ENCODE data around the gene KIAA0232.
A peak's percentile ranks its signal among the peaks of the same experiment; 100 is the strongest.

KIAA0232 gene

GRCh38 chr4:6891436-6892170 lies 109.1 kb downstream of the KIAA0232 start:
- FAIRE-seq: no peak
- no peak for DNase-seq (ENCODE audit: insufficient read length, low spot score)
- TF ChIP-seq PAX5 (IDR thresholded peaks at IDR 0.05; ENCODE audit: insufficient read depth, low read length, severe bottlenecking) (no peak), TAF1 (IDR thresholded peaks at IDR 0.05; ENCODE audit: low read depth, low read length) (no peak), SPI1 (IDR thresholded peaks at IDR 0.05; ENCODE audit: low read depth, low read length) (no peak), POLR2AphosphoS5 (IDR thresholded peaks at IDR 0.05; ENCODE audit: low read depth, low read length) (no peak), POLR2A (IDR thresholded peaks at IDR 0.05; ENCODE audit: low read depth, low read length) (no peak), POU2F2 (IDR thresholded peaks at IDR 0.05; ENCODE audit: low read depth, low read length) (no peak)

GRCh38 chr4:6892190-6892908 lies 109.8 kb downstream of the KIAA0232 start:
- no peak for DNase-seq (ENCODE audit: insufficient read length, low spot score)
- FAIRE-seq: peak; percentile 9
- TF ChIP-seq PAX5 (IDR thresholded peaks at IDR 0.05; ENCODE audit: insufficient read depth, low read length, severe bottlenecking) (no peak), POU2F2 (IDR thresholded peaks at IDR 0.05; ENCODE audit: low read depth, low read length) (no peak), POLR2A (IDR thresholded peaks at IDR 0.05; ENCODE audit: low read depth, low read length) (no peak), SPI1 (IDR thresholded peaks at IDR 0.05; ENCODE audit: low read depth, low read length) (no peak)

- DNase-seq (ENCODE audit: insufficient read length, low spot score) (no peak), FAIRE-seq (no peak)
- TF ChIP-seq SPI1 (IDR thresholded peaks at IDR 0.05; ENCODE audit: low read depth, low read length) (no peak), POLR2AphosphoS5 (IDR thresholded peaks at IDR 0.05; ENCODE audit: low read depth, low read length) (no peak), TAF1 (IDR thresholded peaks at IDR 0.05; ENCODE audit: low read depth, low read length) (no peak), POLR2A (IDR thresholded peaks at IDR 0.05; ENCODE audit: low read depth, low read length) (no peak), POU2F2 (IDR thresholded peaks at IDR 0.05; ENCODE audit: low read depth, low read length) (no peak), PAX5 (IDR thresholded peaks at IDR 0.05; ENCODE audit: insufficient read depth, low read length, severe bottlenecking) (no peak)
These were observed 110.3 kb downstream of the KIAA0232 start for GRCh38 chr4:6892909-6893202.

- DNase-seq (ENCODE audit: insufficient read length, low spot score) (no peak), FAIRE-seq (no peak)
- no peak for TF ChIP-seq POLR2A (IDR thresholded peaks at IDR 0.05; ENCODE audit: low read depth, low read length)
- no peak for TF ChIP-seq POU2F2 (IDR thresholded peaks at IDR 0.05; ENCODE audit: low read depth, low read length)
- no peak for TF ChIP-seq TAF1 (IDR thresholded peaks at IDR 0.05; ENCODE audit: low read depth, low read length)
- no peak for TF ChIP-seq SPI1 (IDR thresholded peaks at IDR 0.05; ENCODE audit: low read depth, low read length)
- TF ChIP-seq POLR2AphosphoS5 (IDR thresholded peaks at IDR 0.05; ENCODE audit: low read depth, low read length): no peak
- no peak for TF ChIP-seq PAX5 (IDR thresholded peaks at IDR 0.05; ENCODE audit: insufficient read depth, low read length, severe bottlenecking)
These were observed 111.0 kb downstream of the KIAA0232 start for GRCh38 chr4:6893449-6894085.

GRCh38 chr4:6894086-6894478 lies 111.6 kb downstream of the KIAA0232 start:
- FAIRE-seq (no peak), DNase-seq (ENCODE audit: insufficient read length, low spot score) (no peak)
- TF ChIP-seq SPI1 (IDR thresholded peaks at IDR 0.05; ENCODE audit: low read depth, low read length): no peak
- TF ChIP-seq POLR2A (IDR thresholded peaks at IDR 0.05; ENCODE audit: low read depth, low read length): no peak
- no peak for TF ChIP-seq POU2F2 (IDR thresholded peaks at IDR 0.05; ENCODE audit: low read depth, low read length)
- TF ChIP-seq POLR2AphosphoS5 (IDR thresholded peaks at IDR 0.05; ENCODE audit: low read depth, low read length): no peak
- TF ChIP-seq TAF1 (IDR thresholded peaks at IDR 0.05; ENCODE audit: low read depth, low read length): no peak
- TF ChIP-seq PAX5 (IDR thresholded peaks at IDR 0.05; ENCODE audit: insufficient read depth, low read length, severe bottlenecking): no peak

GRCh38 chr4:6894528-6895498 lies 112.3 kb downstream of the KIAA0232 start:
- FAIRE-seq: no peak
- TF ChIP-seq SPI1 (IDR thresholded peaks at IDR 0.05; ENCODE audit: low read depth, low read length): no peak
- TF ChIP-seq POLR2AphosphoS5 (IDR thresholded peaks at IDR 0.05; ENCODE audit: low read depth, low read length): no peak
- no peak for TF ChIP-seq PAX5 (IDR thresholded peaks at IDR 0.05; ENCODE audit: insufficient read depth, low read length, severe bottlenecking)
- no peak for TF ChIP-seq TAF1 (IDR thresholded peaks at IDR 0.05; ENCODE audit: low read depth, low read length)
- TF ChIP-seq POLR2A (IDR thresholded peaks at IDR 0.05; ENCODE audit: low read depth, low read length): no peak
- TF ChIP-seq POU2F2 (IDR thresholded peaks at IDR 0.05; ENCODE audit: low read depth, low read length): no peak
- no peak for DNase-seq (ENCODE audit: insufficient read length, low spot score)

GRCh38 chr4:6896035-6896434 lies 113.5 kb downstream of the KIAA0232 start:
- DNase-seq (ENCODE audit: insufficient read length, low spot score): no peak
- no peak for FAIRE-seq
- TF ChIP-seq POLR2AphosphoS5 (IDR thresholded peaks at IDR 0.05; ENCODE audit: low read depth, low read length) (no peak), POLR2A (IDR thresholded peaks at IDR 0.05; ENCODE audit: low read depth, low read length) (no peak), SPI1 (IDR thresholded peaks at IDR 0.05; ENCODE audit: low read depth, low read length) (no peak), POU2F2 (IDR thresholded peaks at IDR 0.05; ENCODE audit: low read depth, low read length) (no peak)

- no peak for DNase-seq (ENCODE audit: insufficient read length, low spot score)
- no peak for FAIRE-seq
- TF ChIP-seq PAX5 (IDR thresholded peaks at IDR 0.05; ENCODE audit: insufficient read depth, low read length, severe bottlenecking) (no peak), SPI1 (IDR thresholded peaks at IDR 0.05; ENCODE audit: low read depth, low read length) (no peak), TAF1 (IDR thresholded peaks at IDR 0.05; ENCODE audit: low read depth, low read length) (no peak), POLR2AphosphoS5 (IDR thresholded peaks at IDR 0.05; ENCODE audit: low read depth, low read length) (no peak), POLR2A (IDR thresholded peaks at IDR 0.05; ENCODE audit: low read depth, low read length) (no peak), POU2F2 (IDR thresholded peaks at IDR 0.05; ENCODE audit: low read depth, low read length) (peak; percentile 14; the same call in 1 of the 2 replicates)
These were observed 116.2 kb downstream of the KIAA0232 start for GRCh38 chr4:6898763-6899162.

Data from GM12891 (cell line).